GM19463 (cell line): ENCODE results near the gene VPS13D.

Experiments
- ATAC-seq: cut with Tn5 transposase; IDR thresholded peaks from one replicate; pipeline ENCODE4 v1.9.1; 2021; ENCODE audit warnings: mild to moderate bottlenecking, moderate library complexity; ENCODE audit not compliant: unreplicated experiment

Gene VPS13D

DNA sequence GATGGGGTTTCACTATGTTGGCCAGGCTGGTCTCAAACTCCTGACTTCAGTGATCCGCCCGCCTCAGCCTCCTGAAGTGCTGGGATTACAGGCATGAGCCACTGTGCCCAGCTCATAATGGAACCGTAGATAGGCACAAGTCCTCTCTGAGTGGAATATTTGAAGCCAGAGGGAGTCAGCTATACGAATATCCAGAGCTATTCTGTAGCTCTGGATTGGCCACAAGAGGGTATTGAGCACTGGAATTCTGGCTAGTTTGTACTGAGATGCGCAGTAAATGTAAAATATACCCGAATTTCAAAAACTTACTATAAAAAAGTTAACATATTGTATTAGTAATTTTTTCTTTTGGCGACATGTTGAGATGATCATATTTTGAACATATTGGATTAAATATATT is 851 bp upstream of the VPS13D start:
- ATAC-seq = no peak

DNA sequence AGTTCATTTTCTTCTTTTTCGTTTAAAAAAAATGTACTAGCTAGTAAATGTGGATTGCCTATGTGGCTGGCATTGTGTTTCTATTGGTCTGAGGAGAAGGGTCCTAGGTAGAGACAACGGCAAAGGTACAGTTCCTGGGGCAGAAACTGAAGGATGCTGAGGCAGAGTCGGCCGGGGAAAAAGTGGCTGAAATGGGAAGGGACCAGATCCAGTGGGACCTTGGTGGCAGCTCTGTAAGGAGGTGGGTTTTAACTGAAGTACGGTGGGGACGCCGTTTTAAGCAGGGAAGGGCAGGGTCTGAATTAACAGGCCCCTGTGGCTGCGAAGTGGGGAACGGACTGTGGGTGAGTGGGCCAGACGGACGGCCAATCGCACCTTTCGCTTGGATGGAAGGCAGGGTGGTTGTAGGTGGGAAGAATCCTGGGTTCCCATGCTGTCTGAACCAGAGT is 420 bp upstream of the VPS13D start:
- ATAC-seq = no peak

DNA sequence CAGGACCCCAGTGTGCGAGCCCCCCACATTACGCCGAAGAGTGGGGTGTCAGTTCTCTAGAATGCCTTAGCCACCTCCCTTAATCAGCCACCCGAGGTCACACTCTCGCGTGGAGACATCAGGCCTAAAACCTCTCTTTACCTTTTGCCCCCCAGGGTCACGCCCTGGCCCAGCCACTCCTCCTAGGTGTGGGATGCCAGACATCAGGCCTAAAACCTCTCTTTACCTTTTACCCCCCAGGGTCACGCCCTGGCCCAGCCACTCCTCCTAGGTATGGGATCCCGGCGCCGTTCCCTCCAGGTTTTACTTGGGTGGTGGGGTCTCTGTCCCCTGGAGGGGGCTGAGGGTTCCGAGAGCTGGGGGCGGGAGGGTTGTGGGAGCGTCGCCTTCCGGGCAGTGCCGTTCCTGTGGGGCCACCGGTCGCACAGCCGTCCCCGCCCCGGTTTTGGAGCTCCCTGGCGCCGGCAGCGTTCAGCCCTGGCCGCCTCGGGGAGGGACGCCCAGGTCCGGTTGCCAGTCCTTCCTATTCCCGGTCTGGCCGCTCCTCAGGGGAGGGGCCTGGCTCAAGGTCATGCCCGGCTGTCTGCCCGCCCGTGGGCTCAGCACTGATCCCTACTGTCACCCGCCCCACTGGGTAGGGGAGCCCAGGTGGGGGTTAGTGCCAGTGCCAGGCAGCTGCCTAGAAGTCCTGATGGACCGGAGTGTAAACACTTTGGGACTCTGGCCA is 882 bp downstream of the VPS13D start:
- ATAC-seq = no peak

DNA sequence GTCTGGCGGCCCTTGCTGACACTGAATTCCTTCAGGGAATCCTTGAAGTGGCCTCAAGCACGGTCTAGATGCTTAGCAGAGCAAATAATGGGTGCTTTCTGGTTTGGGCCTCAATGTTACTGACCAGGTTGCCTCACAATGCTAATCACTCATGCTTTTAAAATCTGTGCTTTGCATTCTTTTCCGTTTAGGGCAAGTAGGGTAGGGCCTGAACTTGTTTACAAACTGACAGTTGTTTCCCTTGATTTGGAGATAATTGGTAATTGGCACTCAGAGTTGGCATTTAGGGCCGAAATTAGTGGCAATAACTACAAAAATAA is 1.4 kb downstream of the VPS13D start:
- ATAC-seq = no peak

DNA sequence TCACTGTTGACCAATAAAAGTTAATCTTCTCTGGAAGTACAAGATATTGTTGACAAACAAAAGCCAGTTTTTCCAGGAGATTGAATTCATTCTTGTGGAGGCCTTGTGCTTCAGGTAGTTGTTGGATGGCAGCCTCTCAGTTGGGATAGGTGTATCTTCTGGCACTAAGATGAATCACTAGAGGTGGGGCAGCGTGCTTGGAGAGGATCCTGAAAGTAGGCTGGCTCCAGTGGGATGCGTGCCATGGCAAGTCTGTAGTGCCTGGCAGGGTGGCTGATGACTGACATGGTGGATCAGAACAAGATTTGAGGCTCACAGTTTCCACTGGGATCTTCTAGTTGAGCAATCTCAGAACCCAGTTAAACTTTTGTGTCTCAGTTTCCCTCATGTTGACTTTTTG is 2.4 kb downstream of the VPS13D start:
- no peak for ATAC-seq

DNA sequence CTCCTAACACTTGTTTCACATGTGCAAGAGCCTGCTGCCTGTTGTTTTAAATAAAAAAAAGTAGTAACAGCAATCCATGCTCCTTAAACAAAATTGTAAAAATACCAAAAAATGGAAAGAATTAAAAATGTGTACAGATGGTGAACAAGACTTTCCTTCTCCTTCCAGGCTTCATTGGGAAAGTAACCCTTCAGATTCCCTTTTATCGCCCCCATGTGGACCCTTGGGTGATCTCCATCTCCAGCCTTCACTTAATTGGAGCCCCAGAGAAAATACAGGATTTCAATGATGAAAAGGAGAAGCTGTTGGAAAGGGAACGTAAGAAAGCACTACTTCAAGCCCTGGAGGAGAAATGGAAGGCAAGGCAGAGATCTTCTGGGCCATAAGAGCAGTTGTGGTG is 14.2 kb downstream of the VPS13D start:
- no peak for ATAC-seq

DNA sequence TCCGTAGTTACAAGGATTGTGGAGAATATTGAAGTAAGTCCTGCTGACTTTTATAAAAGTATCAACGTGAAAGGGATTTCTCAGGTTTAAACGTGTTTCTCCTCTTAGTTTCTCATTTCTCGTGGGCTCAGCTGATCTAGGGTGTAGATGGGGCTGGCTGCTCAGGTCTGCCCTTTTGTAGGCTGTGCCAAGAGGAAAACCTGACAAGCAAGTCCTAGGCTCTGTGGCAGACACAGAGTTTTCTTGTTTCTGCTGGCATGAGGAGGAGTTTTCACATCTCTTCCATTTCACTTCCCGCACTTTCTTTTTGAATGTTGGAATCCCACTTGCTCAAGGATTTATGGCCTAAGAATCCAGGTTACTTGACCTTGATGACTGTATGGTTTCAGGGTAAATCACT is 14.8 kb downstream of the VPS13D start:
- ATAC-seq = no peak

DNA sequence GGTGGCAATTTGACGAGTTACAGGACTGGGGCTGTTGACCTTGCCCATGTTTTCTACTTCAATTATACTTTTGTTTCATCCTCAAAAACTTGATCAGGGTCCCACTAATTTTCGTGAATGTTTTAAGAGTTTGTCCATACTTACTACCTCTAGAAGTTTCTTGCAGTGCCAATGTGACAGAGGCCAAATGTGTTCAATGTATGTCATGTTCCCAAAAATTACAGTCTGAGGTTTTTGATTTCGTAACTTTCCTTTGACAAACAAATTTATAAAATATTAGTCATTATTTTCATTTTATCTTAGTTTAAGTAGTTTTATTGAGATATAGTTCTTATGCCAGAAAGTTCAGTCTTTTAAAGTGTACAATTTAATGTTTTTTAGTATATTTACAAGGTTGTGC is 15.3 kb downstream of the VPS13D start:
- ATAC-seq = no peak

DNA sequence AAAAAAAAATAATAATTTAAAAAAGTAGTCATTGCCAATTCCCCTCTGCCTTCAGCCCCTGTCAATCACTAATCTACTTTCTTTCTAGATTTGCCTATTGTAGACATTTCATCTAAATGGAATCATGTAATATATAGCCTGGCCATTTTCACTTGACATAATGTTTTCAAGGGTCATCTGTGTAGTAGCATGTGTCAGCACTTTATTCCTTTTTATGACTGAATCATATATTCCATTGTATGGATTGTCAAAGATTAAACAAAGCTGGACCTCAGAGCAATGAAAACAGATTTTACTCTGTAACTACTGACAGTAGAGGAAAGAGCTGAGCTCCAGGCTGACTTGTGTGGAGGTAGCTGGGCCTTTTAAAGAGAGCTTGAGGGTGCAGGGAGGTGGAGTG is 15.9 kb downstream of the VPS13D start:
- no peak for ATAC-seq

DNA sequence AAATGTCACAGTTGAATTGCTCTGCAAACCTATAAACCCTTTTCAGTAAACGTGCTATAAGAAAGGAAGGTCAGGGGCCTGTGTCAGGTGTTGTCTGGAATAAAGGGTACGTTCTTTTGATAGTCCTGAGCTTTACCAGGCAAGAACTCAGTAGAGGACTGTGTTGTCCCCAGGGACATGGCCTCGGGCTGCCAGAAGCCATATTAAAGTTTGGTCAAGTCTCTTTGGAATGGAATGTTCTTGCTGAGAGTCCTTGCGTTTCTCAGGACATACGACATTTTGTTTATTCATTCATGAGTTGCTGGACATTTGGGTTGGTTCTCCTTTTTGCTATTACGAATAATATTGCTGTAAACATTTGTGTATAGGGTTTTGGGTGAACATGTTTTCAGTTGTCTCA is 16.8 kb downstream of the VPS13D start:
- ATAC-seq = no peak

DNA sequence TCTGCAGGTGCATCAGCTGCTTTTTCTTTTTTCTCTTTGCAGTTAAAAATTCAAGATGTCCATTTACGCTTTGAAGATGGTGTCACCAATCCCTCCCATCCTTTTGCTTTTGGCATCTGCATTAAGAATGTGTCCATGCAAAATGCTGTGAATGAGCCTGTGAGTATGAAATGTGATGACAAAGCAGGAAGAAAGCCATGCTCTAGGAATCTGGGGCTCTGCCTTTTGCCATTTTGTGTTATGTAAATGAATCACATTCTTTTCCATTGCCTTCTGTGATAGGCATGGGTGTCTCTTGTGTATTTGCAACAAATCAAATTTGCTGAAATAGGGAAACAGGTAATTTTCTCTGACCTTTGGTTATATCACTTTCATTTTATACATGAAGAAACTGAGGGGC is 19.4 kb downstream of the VPS13D start:
- ATAC-seq = no peak

DNA sequence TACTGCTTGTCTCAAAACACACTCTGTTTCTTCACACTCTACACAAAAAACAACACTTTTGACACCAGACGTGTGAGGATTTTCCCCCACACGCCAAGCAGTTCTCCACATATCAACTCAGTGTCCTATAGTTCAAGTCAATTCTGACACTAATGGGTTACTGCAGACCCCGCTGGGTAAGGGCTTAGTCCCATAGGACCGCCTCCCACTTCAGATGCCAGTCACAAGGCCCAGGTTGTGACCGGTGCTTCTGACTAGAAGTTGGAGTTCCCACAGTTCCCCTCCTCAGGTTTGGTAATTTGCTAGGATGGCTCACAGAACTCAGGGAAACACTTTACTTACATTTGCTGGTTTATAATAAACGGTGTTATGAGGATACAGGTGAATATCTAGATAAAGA is 19.9 kb downstream of the VPS13D start:
- no peak for ATAC-seq

DNA sequence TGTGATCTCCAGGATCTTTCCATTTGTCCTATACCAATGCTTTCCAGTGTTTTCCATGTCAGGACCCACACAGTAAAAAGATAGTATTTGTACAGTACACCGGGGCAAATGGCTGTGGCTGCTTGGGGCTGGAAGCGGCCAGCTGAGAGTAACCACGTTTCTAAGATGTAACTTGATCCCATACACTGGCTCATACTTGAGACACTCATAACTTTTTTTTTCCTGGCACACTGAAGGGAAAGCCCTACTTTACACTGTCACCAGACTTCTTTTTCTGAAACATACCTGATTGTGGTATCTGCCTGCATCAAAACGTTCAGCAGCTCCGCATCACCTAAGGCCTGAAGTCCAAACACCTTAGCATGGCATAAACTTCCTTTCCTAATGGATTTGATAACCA is 21.6 kb downstream of the VPS13D start:
- ATAC-seq = no peak

DNA sequence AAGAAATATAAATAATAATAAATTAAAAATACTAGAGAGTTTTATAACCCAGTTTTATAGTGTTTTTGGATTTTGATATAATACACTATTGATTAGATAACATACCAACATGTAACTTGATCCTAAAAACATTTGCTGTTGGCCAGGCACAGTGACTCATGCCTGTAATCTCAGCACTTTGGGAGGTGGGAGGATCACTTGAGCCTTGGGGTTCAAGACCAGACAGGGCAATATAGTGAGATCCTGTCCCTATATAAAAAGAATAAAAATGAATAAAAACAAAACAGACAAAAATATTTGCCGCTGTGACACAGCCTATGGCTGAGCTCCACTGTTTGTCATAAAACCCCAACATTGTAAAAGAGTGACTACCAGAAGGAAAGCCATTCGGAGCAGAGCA is 26.1 kb downstream of the VPS13D start:
- no peak for ATAC-seq

DNA sequence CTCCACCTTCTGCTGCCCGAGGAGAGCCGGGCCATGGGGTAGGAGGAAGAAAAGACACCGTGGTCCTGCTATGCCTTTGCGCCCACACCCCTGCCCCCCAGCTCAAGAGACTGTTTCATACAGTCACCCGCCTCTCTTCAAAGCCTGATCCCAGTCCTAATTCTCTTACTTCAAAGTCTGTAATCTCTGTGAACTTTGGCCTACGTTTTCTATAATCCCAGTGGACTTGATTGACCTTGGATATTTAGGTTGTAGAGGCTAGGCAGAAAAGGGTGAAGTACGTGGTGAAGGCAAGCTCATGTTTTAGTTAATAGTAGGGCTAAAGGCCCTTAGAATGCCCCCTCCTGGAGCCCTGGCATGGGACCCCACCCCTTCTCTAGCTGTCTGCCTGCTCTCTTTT is 28.4 kb downstream of the VPS13D start:
- ATAC-seq = no peak

DNA sequence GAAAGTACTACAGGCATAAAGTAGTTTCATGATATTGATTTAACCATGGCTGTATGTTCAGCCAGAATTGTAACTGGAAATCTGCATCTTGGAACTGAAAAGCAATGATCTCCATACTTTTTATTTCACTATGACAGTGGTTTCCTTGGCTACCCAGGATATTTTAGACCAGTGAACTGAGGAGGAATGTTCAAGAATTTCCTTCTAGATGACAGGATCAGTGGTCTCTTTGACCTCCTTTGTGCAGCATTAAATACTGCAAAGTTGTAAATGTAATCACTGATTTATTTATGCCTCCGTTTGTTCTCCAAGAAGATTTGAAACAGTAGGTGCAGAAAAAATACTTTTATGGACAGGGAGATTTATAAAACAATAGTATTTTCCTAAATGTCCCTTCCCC is 39.5 kb downstream of the VPS13D start:
- no peak for ATAC-seq

DNA sequence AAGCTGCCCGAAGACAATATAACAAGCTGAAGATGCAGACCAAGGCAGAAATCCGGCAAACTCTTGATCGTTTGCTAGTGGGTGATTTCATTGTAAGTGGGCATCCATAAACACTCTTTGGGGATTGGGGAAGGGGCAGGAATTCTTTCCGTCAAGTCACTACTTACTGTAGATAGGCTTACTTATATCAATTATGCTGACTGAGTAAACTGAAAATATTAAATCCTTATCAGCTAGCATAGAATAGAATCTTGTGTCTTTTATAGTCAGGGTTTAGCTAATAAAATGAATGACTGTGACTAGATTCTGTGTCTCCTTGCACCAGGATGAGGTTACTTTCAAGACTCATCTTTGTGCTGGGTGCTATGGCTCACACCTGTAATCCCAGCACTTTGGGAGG is 41.2 kb downstream of the VPS13D start:
- no peak for ATAC-seq

DNA sequence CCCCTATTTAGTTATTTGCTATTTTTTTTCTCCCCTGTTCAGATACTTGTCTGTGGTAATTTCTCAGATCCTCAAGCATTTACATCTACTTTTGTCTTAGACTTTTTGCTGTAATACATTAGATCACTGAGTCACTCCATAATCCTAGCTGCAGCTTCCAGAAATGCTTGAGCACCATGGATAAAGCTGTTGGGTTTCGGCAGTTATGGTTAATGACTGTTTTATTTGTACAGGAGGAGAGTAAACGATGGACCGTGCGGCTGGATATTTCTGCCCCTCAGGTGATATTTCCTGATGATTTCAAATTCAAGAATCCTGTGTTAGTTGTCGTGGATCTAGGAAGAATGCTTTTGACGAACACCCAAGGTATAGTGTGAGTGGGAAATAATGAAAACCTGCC is 42.9 kb downstream of the VPS13D start:
- no peak for ATAC-seq

DNA sequence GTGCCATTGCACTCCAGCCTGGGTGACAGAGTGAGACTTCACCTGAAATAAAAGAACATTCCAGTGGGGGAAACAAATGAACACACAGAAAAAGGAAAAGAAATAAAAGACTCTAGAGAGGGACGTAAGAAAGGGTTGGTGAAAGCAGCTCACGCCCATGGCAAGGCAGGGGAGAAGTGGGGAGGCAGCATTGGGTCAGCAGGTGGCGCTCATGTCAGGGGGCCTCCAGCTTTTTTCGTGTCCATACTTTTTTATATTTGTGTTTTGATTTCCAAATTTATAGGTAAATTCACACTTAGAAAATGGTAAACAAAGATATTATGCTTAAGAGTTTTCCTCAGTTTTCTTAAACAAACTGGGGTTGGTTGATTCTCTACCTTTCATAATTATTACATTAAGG is 45.5 kb downstream of the VPS13D start:
- no peak for ATAC-seq

DNA sequence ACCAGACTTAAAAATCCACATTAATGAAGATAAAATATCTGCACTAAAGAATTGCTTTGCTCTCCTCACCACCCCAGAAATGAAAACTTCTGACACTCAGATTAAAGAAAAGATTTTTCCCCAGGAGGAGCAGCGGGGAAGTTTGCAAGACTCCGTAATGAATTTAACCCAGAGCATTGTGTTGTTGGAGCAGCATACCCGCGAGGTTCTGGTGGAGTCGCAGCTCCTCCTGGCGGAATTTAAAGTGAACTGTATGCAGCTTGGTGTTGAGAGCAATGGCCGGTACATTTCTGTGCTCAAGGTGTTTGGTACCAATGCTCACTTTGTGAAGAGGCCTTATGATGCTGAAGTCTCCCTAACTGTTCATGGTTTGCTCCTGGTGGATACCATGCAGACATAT is 46.4 kb downstream of the VPS13D start:
- ATAC-seq = no peak

DNA sequence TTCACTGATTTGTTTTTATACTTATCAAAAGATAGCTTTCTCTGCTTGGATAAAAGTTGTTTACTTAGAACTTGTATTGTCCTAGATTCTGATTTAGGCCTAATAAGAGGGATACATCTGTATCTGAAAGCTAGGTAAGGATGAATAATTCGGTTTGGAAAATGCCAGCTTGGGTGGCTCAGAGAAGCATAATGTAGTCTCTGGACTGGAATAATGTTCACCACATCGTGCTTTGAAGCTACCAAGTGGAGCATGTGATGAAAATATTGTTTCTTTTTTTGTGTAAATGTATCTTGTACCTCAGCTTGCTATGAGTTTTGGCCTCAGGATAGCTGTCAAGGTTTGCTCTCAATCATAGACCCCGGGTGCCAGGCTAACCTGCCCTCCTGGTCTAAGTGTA is 49.2 kb downstream of the VPS13D start:
- no peak for ATAC-seq

DNA sequence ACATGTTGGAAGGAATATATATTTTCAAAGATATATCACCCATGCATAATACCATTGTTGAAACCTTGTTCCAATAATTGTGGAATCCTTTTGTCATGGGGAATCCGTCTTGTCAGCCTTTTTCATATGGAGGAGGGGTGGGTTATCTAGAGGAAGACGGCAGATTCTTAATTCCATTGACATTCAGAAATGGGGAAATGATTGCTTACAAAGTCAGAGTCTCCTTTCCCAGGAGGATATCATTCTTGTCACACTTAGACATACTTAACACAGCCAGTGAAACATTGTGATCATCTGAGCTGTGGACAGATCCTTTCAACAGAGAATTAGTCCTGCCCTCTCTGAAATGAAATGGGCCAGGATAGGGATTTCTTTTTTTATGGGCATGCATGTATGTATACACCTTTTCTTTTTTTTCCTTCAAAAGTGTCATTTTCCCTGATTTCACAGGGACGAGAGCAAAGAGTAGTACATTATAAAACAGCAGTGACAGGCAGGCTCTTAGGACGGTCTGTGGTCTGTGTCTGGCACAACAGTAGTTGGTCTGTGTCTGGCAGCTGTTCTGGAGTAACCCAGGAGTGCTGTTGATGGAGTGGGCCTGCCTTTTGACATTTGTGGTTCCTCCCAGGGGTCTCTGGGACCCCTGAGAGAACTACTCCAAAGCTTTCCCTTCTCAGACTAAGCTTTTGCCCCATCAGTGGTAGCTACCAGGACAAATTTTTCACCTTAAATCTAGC is 50.1 kb downstream of the VPS13D start:
- ATAC-seq = no peak

DNA sequence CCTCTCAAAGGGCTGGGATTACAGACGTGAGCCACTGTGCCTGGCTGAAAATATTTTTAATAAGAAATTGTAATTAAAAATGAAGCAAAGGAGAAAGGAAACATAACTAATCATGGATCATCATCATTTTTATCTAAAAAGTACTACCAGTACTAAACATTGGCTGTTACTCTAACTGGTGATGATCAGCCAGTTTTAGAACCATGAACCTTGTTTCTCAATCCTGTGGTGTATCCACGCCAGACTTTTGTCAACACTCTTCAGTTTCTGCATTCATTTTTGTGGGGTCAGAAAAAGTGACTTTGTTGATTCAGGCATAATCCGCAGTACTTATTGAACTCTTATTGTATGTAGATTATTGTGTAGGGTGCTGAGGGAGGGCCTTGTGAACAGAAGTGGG is 52.3 kb downstream of the VPS13D start:
- ATAC-seq = no peak
